ENCODE data around the gene ABCD4.
"Not testable (repeated sequence)": the region's sequence is repeated elsewhere in the genome, so short reads cannot be mapped to it uniquely, and the experiment has no call there.

The ABCD4 gene

DNA sequence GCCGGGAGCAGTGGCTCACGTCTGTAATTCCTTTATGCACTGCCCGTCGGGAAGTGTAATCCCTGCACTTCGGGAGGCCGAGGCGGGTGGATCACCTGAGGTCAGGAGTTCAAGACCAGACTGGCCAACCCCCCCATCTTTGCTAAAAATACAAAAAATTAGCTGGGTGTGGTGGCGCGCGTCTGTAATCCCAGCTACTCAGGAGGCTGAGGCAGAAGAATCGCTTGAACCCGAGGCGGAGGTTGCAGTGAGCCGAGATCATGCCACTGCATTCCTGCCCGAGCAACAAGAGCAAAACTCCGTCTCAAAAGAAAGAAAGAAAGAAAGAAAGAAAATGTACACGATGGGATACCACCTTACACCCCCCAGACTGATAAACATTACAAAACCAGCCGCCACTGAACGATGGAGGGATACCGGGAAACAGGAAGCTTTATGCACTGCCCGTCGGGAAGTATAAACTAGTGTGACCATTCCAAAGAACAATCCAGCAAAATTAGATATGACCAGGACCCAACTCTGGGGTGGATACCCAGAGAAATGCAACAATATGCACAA is 1.1 kb downstream of the ABCD4 start:
- no peak for DNase-seq

DNA sequence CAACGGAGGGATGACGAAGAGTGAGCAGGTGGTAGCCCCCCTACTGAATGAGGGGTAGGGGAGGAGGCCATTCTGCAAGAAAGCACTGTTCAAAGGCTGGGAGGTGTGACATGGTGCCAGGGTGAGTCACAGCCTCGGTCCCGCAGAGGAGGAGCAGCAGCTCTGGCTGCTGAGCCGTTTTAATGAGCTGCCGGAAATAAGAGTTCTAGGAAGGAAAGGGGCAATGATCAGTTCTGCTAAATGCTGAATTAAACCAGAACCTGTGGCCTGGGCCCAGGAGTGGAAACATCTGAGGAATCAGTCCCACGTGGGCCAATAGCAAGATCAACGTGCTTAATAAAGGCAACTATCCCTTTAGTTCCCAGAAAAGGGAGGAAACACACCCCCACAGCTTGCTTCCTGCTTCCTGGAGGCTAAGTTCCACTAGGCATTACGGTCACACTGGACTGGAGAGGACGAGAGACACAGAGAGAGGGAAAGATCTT is 3.6 kb downstream of the ABCD4 start:
- DNase-seq, result no peak

DNA sequence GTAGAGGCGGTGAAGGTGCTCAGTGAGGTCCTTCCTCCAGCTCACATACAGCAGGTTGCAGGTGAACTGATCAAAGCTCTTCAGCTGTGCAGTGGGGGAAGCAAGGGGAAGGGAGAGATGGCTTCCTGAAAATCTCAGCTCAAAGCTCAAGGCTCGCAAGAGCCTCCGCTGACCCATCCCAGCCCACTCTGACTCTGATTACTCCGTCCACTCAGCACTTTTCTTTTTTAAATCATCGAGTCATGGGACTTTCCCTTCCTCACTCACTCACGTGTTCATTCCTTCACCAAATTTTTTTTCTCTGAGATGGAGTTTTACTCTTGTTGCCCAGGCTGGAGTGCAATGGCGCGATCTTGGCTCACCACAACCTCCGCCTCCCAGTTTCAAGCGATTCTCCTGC is 4.7 kb downstream of the ABCD4 start:
- no peak for DNase-seq

DNA sequence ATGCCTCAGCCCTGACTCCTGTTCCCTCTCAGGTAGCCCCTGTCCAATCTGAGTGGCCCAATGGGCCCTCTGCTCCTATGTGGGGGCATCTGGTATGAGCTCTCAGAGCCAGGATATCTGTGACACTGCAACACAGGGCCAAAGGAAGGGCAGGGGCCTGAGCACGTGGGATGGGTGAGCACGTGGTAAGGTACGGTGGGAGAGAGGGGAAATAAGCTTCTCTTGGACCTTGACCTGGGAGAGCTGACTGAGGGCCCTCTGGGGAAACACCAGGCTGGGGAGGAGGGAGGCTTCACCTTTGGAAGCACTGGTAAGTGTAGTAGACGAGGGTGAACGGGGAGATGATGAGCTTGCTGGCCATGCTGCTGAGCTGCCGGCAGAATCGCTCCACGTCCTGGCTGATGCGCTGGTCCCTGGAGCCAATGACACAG is 6.7 kb downstream of the ABCD4 start:
- DNase-seq, result no peak

DNA sequence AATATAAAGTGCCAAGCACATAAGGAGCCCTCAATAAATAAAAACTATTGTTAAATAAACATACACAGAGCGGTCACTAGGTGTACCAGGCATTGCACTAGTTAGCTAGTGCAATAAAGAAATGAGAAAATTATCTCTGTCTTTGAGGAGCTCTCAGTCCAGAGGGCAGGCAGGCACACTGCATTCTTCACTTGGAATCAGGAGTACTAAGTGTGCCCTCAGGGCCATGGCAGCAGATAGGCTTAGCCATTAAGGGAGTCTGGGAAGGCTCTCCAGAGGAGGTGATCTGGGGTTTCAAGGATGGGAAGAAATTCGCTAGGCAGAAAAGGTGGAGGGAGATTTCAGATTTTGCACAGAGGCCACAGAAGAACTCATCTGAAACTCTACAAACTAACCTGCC is 9.1 kb downstream of the ABCD4 start:
- DNase-seq, result no peak

DNA sequence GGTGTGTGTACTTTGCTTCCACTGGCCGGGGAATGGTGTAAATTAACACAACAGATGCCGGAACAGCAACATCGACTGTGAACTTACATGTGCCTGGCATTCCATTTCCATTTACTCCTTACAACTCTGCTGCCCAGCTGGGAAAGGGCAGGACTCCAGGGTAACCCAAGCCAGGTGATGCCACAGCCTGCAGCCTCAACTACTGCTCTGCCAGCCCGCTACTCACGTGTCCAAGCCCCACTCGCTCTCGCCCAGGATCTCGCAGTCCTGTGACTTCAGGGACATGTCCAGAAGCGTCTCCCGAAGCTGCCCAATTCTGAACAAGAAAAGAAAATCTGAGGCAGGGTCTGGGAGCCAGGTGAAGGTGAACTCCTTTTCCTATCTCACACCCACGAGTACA is 10.7 kb downstream of the ABCD4 start:
- DNase-seq, result no peak

DNA sequence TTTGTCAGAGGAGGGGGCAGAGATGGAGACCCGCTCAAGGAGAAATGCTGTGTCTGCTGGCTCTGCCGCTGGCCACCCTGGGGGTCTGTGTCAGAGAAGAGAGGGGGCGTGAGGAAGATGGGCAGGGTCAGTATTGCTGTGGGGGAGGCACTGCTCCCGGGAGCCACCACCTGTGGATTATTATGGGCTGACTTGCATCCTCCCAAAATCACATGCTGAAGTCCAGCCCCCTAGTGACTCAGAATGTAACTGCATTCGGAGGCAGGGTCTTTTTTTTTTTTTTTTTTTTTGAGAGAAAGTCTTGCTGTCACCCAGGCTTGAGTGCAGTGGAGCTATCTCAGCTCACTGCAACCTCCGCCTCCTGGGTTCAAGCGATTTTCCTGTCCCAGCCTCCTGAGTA is 12.3 kb downstream of the ABCD4 start:
- no peak for DNase-seq

DNA sequence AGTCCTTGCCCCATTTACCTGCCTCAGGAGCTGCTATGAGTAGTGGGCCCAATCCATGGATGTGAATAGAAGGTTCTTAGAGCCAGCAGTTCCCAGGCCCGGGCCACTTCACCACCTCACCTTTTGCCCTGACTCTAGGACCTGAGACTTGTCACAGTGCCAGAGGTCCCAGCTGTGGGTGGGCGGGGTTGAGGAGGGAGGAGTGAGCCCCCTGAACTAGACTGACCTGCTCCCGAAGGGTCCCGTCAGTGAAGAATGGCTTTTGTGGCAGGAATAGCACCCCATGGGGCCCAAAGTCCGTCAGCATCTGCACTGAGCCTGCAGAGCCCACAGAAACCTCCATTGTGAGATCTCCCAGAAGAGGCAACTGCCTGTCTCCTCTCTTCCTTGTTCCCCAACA is 12.9 kb downstream of the ABCD4 start:
- DNase-seq, result no peak

DNA sequence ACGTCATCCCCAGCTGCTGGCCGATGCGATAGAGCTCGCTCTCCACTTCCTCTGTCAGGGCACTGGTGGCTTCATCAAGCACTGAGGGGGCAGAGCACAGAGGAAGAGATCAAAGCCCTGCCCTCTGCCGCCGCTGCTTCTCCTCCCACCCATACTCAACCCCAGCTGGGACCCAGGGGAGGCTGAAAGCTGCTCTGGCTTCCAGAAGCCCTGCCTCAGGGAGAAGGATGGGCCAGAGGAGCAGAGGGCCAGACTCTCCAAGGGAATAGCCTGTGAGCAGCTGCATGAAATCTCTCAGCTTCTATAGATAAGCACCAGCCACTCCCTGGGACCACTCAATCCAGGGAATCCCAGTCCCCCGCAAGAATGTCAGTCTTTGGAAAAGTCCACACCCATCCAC is 16.0 kb downstream of the ABCD4 start:
- no peak for DNase-seq

DNA sequence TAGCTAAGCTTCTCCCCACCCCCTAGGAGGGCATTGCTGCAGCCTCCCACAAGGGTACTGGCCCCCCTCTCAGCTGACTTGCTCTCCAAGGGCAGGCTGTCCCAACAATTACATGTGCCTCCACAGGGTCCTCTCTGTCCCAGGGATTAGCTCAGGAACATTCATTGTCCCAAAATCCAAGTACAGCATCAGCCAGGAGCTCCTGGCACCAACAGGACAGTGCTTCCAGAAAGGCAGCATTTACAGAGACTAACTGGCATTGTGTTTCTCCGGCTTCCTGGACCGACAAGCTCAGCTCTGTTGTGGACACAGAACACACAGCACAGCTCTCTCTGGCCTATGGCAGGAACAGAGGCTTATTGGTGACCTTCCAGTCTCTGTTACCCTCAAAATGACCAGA is 21.7 kb downstream of the ABCD4 start:
- no peak for DNase-seq

DNA sequence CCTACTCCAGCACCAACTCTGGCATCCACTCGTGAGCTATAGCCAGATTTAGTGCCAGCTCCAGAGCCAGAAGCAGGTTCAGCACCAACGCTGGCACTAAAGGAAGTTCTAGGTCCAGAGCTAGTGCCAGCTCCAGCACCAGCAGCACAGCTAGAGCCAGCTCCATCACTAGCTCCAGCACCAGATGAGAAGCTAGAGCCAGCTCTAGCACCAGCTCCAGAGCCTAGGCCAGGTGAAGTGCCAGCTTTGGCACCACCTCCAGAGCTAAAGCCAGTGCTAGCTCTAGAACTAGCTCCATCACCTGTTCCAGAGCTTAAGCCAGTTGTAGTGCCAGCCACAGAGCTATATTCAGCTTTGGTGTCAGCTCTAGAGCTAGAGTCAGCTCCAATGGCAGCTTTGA is 24.7 kb downstream of the ABCD4 start:
- DNase-seq, result no peak

DNA sequence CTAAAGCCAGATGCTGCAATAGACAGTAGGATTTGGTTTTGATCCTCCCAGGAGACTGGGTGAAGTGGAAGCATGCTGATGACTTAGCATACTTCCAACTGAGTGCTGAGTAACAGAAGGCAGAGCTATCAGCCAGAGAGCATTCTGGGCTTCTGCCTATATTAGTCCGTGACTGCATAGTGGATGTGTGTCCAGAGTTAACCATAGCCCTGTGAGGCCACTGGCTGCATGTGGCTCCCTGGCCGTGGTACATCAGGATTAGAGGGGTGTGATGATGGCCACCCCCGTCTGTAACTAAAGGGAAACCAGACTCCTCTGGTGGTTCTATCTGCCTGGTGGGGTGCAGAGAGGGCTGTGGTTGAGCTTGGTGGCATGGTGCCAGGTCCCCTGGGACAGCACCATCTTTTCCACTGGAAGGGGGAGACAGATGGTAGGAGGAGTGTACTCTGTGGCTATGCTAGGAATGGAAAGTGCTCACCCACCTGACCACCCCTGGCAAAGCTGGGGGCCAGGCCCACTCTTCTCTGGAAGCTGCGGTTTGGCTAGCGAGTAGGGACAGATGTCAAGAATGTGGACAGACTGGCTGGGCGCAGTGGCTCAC is 27.4 kb downstream of the ABCD4 start:
- peak; percentile 37 for DNase-seq

DNA sequence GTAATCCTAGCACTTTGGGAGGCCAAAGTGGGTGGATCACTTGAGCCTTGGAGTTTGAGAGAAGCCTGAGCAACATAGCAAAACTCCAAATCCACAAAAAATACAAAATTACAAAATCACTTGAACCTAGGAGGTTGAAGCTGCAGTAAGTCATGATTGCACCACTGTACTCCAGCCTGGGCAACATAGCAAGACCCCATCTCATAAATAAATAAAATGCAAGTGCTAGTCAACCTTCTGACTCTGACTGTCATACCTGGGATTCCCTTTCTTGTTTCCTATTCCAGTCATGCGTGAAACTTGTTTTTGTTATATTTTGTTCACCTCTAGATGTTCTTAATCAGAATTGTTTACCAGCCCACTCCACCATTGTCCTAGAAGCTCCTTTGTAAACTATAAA is 31.4 kb downstream of the ABCD4 start:
- DNase-seq, result no peak

DNA sequence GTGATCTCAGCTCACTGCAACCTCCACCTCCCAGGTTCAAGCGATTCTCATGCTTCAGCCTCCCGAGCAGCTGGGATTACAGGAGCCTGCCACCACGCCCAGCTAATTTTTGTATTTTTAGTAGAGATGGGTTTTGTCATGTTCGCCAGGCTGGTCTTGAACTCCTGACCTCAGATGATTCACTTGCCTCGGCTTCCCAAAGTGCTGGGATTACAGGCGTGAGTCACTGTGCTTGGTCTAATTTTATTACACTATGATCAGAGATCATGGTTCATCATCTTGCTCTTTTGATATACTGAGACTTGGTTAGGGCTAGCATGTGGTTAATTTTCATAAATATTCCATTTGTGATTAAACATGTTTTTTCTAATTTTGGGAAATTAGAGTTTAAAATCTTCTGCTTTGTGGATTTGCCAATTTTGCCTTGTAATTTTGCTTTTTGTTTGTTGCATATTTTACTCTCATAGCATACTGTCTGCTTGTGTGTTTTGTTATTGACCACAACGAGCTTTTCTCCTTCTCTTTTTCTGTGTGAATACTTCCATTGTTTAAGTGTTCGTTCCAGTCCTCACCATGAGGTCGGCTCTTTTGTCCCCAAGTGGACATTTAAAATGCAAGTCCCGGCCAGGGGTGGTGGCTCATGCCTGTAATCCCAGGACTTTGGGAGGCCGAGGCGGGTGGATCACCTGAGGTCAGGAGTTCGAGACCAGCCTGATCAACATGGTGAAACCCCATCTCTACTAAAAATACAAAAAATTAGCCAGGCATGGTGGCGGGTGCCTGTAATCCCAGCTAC is 32.2 kb downstream of the ABCD4 start:
- not testable (repeated sequence) for DNase-seq

DNA sequence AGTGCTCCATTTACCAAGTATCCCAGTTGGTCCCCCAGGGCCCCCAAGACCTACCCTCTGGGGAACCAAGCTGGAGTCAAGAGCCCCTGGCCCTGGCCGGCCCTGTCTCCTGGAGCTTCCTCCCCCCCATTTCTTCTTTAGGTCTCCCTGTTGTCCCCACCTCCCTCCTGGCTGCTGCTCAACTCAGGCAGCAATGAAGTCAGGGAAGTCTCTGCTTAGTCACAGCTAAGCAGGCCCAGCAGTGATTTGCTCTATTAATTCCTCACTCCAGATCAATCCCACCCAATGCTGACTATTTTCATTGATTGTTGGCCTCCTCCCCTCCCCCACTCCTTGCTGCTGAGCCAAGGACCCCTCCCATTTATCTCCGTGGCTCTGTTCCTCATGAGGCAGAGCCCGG is 35.1 kb downstream of the ABCD4 start:
- no peak for DNase-seq

DNA sequence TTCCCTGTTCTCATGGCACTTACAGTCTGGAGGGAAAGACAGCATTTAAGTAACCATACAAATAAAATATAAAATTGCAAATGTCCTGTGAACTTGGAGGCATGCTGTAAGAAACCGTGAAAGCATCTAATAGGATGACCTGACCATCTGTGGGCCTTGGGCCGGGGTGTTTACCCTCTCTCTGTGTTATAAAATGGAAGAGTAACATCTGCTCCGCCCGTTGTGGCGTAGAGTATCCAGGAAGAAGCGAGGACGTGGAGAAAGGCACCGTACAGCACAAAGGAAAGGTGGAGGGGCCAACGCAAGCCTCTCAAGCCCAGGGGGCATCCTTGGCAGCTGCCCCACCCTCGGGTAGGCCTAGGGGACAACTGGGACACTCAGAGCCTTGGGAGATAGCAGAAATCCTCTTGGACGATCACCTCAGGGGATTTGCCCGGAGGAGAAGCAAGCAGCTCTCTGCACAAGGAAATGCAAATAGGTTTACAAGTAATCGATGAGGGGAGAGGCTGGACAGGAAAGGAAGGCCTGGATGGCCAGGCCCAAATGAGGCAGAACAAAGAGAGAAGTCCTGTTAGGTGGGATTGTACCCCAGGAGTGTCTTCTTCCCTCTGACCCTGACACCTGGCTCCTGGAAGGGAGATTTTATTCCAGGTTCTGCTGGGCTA is 37.3 kb downstream of the ABCD4 start:
- DNase-seq, result no peak

DNA sequence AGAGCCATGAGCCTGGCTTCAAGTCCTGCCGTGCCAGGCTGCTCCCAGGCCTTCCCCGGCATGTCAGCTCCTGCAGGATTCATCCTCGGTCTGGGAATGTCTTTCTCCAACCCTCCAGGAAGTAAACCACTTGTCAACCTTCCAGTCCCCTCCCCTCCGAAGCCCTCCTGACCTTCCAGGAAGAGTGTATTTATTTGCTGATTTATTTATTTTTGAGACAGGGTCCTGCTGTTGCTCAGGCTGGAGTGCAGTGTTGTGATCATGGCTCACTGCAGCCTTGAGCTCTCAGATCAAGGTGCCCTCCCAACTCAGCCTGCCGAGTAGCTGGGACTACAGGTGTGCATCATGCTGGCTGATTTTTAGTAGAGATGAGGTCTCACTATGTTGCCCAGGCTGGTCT is 38.8 kb downstream of the ABCD4 start:
- DNase-seq, result no peak

DNA sequence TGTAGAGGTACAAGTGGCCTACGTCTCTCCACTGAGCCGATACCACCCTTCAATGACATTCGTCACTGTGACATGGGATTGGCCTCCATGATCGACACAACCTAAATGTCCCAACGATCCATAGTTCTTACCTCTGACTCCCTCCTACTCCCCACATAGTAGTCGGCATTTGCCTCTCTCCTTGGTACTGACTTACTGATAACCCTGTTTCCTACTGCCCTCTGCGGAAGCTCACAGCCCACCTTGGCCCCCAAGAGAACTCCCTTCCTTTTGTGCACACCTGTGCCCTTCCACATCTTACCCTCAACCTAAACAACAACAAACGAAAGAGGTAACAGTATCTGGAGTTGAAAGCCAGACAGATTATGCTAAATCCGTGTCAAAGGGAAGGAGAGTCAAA is 39.6 kb downstream of the ABCD4 start:
- DNase-seq, result no peak

DNA sequence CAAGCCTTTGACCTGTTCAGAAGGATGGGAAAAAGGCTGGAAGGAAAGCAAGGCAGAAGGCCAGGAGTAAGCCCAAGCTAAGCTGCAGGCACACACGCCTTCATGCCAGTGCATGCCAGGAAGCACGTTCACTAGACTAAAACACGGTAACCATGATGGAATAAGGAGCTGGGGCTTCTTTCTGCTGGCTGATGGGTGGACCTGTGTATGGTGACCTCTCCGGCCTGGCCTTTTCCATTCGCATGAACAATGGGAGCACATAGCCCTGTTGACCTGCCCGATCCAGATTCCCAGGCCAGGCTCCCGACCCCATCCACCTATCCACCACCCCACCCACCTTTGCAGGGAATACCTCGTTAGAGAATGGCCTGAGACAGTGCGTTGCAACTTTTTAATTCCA is 40.7 kb downstream of the ABCD4 start:
- no peak for DNase-seq

DNA sequence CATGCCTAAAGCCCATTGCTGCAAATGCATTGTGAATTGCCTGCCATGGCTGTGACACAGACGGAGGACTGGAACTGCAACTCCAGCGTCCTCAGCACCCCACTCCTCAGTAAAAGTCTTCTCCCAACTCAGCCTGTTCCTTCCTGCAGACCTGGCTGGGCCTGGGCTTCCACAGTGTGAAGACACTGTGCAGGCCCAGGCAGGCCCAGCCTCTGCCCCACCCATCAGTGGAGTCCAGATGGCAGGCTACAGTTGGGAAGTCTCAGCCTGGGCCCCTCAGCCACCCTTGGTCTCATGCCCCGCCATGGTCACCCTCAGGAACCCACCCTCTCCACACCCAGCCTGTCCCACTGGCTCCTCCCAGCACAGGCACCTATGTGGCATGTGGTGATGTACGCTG is 41.4 kb downstream of the ABCD4 start:
- no peak for DNase-seq

DNA sequence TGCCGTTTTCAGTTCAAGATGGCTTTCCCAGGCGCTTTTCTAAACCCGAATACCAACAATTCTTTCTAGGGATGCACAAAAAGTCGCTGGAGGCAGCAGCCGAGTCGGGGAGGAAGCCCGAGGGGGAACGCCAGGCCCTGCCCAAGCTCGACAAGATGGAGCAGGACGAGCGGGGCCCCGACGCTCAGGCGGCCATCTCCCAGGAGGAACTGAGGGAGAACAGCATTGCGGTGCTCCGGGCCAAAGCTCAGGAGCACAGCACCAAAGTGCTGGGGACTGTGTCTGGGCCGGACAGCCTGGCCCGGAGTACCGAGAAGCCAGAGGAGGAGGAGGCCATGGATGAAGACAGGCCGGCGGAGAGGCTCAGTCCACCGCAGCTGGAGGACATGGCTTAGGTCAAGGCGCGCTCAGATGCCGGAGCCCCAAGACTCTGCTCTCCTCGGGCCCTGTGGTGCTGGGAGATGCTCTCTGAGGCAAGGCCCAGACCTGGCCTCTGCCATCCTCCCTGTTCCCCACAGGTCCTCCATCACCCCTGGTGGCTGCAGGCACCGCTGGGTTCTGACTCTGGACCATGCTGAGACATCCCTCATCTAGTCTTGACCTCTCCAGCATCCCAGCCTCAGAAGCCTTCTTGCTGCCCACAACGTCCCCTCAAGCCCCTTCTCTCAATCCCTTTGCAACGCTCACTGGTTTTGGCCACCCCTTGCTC is 42.1 kb downstream of the ABCD4 start:
- DNase-seq, result no peak

DNA sequence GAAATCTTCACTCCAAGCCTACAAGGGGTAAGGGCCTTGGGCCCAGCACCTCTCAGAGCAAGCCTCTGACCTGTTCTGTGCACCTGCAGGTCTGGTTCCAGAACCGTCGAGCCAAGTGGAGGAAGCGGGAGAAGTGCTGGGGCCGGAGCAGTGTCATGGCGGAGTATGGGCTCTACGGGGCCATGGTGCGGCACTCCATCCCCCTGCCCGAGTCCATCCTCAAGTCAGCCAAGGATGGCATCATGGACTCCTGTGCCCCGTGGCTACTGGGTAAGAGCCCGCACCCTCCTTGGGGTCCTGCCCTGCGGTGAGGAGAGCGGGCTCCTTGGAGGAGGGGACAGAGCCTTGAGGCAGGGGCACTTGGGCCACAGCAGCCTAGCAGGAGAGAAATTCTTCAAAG is 43.2 kb downstream of the ABCD4 start:
- no peak for DNase-seq

DNA sequence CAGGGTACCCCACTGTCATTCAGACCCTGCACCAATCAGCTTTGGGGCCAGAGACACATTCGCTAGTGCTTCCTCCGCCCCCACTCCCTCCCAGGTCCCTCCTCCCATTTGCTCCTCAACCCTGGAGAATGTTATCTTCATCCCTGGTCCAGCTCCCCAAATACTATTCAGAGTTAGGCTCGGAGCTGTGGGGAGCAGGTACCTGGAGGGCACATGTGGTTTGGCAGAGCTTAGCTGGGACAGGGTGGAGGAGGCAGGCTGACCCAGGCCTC is 44.0 kb downstream of the ABCD4 start:
- no peak for DNase-seq

All from NCI-H446 treated with DMSO at 0.1 percent for 48 hours (cell line).